Measurements from ENCODE around the gene FAM53B. TPM values are rescaled to one million over a fixed set of nuclear protein-coding genes. Genes with fewer than 3 reads are reported as not detected.

FAM53B gene
- total RNA-seq, 2 donors from 2014 or later = 19.3 to 22.6 TPM

DNA sequence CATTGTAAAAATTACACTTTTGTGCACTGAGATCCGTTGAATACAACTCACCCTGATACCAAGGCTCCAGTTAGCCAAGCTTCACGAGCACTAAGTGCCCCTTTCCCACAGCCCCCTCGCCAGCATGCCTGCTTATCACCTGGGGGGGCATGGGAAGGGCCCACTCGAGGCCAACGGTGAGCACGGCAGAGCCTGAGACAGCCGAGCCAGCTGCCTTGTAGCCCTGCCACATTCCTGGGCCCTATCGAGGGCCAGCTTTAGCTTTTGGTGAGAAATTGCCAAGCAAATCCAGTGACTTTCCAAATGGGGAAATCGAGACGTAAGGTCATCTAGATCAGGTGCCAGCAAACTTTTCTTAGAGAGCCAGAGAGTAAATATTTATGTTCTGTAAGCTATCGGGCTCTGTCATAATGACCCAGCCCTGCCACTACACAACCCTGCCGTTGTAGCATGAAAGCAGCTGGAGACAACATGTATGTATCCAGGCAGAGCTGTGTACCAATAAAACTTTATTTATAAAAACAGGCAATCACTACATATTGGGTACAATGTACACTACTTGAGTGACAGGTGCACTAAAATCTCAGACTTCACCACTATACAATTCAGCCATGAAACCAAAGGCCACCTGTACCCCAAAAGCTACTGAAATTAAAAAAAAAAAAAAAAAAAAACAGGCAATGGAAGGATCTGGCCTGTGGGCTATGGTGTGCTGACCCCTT is 83.6 kb downstream of the FAM53B start:
- H3K36me3 Mint-ChIP-seq (ENCODE audit: low read depth) = peaks cover 2% of the 10 kb centered on the region
- H3K4me3 ChIP-seq (ENCODE audit: low read length) = no peak overlapping the region
- H3K4me1 Mint-ChIP-seq = peaks cover 3% of the 10 kb centered on the region
- H3K9ac ChIP-seq (ENCODE audit: extremely low read depth, low read length, poor library complexity, severe bottlenecking) = no peak overlapping the region
- no peak for DNase-seq
- no peaks in the 10 kb centered on the region for H3K27me3 Mint-ChIP-seq (ENCODE audit: insufficient read depth)
- H3K27ac Mint-ChIP-seq = no peak overlapping the region
- TF ChIP-seq, protein P1, sequence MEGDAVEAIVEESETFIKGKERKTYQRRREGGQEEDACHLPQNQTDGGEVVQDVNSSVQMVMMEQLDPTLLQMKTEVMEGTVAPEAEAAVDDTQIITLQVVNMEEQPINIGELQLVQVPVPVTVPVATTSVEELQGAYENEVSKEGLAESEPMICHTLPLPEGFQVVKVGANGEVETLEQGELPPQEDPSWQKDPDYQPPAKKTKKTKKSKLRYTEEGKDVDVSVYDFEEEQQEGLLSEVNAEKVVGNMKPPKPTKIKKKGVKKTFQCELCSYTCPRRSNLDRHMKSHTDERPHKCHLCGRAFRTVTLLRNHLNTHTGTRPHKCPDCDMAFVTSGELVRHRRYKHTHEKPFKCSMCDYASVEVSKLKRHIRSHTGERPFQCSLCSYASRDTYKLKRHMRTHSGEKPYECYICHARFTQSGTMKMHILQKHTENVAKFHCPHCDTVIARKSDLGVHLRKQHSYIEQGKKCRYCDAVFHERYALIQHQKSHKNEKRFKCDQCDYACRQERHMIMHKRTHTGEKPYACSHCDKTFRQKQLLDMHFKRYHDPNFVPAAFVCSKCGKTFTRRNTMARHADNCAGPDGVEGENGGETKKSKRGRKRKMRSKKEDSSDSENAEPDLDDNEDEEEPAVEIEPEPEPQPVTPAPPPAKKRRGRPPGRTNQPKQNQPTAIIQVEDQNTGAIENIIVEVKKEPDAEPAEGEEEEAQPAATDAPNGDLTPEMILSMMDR (conservative IDR thresholded peaks at IDR 0.05) = no peak
- H3K4me1 ChIP-seq (ENCODE audit: control insufficient read depth, insufficient read depth, low read length) = no peaks in the 10 kb centered on the region
- H3K4me3 Mint-ChIP-seq = no peak overlapping the region
- H3K27me3 ChIP-seq (ENCODE audit: control insufficient read depth, insufficient read depth, low read length, poor library complexity, severe bottlenecking) = no peaks in the 10 kb centered on the region
- H3K9me3 Mint-ChIP-seq = no peaks in the 10 kb centered on the region
- no peaks in the 10 kb centered on the region for H3K36me3 ChIP-seq (ENCODE audit: control insufficient read depth, insufficient read depth, low read length)
- no peaks in the 10 kb centered on the region for H3K9me3 ChIP-seq (ENCODE audit: control insufficient read depth, low read length)
- H3K27ac ChIP-seq (ENCODE audit: low read depth, low read length) = no peak overlapping the region
- 92 to 98% methylated on average over 10 to 12 of the region's 12 CpGs for WGBS, 2 experiments (ENCODE audit: insufficient coverage in 1 of 2, insufficient read length in 1 of 2)

DNA sequence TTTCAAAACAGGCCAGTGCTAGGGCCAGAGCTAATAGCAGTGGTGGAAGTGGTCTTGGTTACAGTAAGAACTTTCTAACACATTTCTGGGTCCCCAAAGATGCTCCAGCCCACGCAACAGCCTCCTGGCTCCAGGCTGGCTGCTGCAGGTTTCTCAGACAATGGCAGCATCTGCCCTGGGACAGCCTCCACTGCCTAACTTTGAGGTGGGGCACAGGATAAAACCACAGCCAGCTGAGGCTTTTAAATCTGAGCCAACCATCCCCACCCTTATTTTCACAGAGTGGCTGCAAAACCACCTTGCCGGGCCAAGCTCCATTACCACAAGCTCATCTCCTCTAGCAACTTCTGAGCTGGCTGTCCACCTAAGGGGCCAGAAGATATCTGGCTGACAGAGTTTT is 84.8 kb downstream of the FAM53B start:
- Histone ChIP-seq H3K9ac (ENCODE audit: extremely low read depth, low read length, poor library complexity, severe bottlenecking) (no peak overlapping the region), H3K36me3 (ENCODE audit: control insufficient read depth, insufficient read depth, low read length) (no peaks in the 10 kb centered on the region), H3K4me3 (ENCODE audit: low read length) (no peak overlapping the region), H3K9me3 (ENCODE audit: control insufficient read depth, low read length) (no peaks in the 10 kb centered on the region), H3K4me1 (ENCODE audit: control insufficient read depth, insufficient read depth, low read length) (no peaks in the 10 kb centered on the region), H3K27me3 (ENCODE audit: control insufficient read depth, insufficient read depth, low read length, poor library complexity, severe bottlenecking) (no peaks in the 10 kb centered on the region), H3K27ac (ENCODE audit: low read depth, low read length) (no peak overlapping the region)
- Mint-ChIP-seq H3K9me3 (no peaks in the 10 kb centered on the region), H3K27ac (no peak overlapping the region), H3K27me3 (ENCODE audit: insufficient read depth) (no peaks in the 10 kb centered on the region), H3K4me3 (no peak overlapping the region), H3K36me3 (ENCODE audit: low read depth) (peaks cover 2% of the 10 kb centered on the region), H3K4me1 (peaks cover 7% of the 10 kb centered on the region)
- WGBS, 2 experiments (ENCODE audit: insufficient coverage in 1 of 2, insufficient read length in 1 of 2) = 98 to 100% methylated on average over 2 of the region's 2 CpGs
- TF ChIP-seq, protein P1 (conservative IDR thresholded peaks at IDR 0.05) = no peak
- no peak for DNase-seq

DNA sequence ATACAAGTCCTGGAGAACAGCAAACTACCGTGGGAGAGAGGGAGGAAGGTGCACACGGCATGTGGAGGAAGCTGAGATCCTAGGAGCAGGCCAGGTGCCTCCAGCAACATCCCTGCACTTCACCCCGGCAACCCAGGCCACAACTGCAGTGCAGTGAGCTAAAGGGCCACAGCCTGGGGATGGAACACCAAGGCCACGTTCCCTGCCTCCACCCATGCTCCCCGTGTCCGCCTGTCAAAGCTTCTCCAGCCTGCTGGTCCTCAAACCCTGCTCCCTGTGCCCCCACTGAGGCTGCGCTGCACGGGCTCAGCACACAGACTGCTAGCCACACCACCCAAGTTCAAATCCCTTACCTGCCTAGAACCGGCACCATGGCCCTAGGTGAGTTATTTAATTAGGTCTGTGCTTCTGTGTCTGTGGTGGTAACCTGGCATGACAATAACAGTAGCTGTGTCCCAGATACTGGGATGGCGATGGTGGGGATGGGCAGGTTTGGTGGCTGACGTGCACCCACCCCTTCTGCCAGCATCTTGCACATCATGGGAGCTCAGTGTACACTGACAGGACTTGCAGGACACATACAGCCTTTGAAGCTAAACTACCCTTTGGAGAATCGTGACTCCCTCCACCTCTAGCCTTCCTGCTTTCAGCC is 85.5 kb downstream of the FAM53B start:
- Mint-ChIP-seq H3K4me1 (peaks cover 7% of the 10 kb centered on the region), H3K27ac (peak overlapping the region; percentile 58)
- 91 to 98% methylated on average over 9 to 12 of the region's 12 CpGs for WGBS, 2 experiments (ENCODE audit: insufficient coverage in 1 of 2, insufficient read length in 1 of 2)

More for the DNA sequence above, 85.5 kb downstream of the FAM53B start:
- no peak overlapping the region for H3K4me3 ChIP-seq (ENCODE audit: low read length)
- H3K9ac ChIP-seq (ENCODE audit: extremely low read depth, low read length, poor library complexity, severe bottlenecking) = no peak overlapping the region
- no peaks in the 10 kb centered on the region for H3K9me3 ChIP-seq (ENCODE audit: control insufficient read depth, low read length)
- H3K36me3 ChIP-seq (ENCODE audit: control insufficient read depth, insufficient read depth, low read length) = no peaks in the 10 kb centered on the region
- H3K4me3 Mint-ChIP-seq = no peak overlapping the region
- H3K9me3 Mint-ChIP-seq = no peaks in the 10 kb centered on the region
- H3K4me1 ChIP-seq (ENCODE audit: control insufficient read depth, insufficient read depth, low read length) = no peaks in the 10 kb centered on the region
- no peaks in the 10 kb centered on the region for H3K27me3 ChIP-seq (ENCODE audit: control insufficient read depth, insufficient read depth, low read length, poor library complexity, severe bottlenecking)
- peaks cover 2% of the 10 kb centered on the region for H3K36me3 Mint-ChIP-seq (ENCODE audit: low read depth)
- TF ChIP-seq, protein P1 (conservative IDR thresholded peaks at IDR 0.05) = no peak
- H3K27me3 Mint-ChIP-seq (ENCODE audit: insufficient read depth) = no peaks in the 10 kb centered on the region
- H3K27ac ChIP-seq (ENCODE audit: low read depth, low read length) = no peak overlapping the region
- DNase-seq = no peak
